ENCODE results near the gene TEX36.

Gene TEX36

GRCh38 chr10:125609859-125610258 is 73.1 kb downstream of the TEX36 start:
- H3K79me2 ChIP-seq = no peaks in the 10 kb centered on the region
- no peak for TF ChIP-seq CTCF (IDR thresholded peaks at IDR 0.05)
- H3K4me1 ChIP-seq = no peaks in the 10 kb centered on the region

GRCh38 chr10:125608474-125608873 is 74.5 kb downstream of the TEX36 start:
- no peak overlapping the region for H2AFZ ChIP-seq
- H3K9ac ChIP-seq = no peak overlapping the region
- no peaks in the 10 kb centered on the region for H3K27me3 ChIP-seq (ENCODE audit: control insufficient read depth, insufficient read depth, low read length)
- TF ChIP-seq CTCF (IDR thresholded peaks at IDR 0.05) = no peak
- no peak overlapping the region for H3K27ac ChIP-seq
- no peak overlapping the region for H3K4me2 ChIP-seq (ENCODE audit: low read length)
- no peaks in the 10 kb centered on the region for H3K9me3 ChIP-seq (ENCODE audit: control insufficient read depth, low read length)
- H3K4me3 ChIP-seq (ENCODE audit: low read depth, low read length) = no peak overlapping the region
- H3K4me1 ChIP-seq = no peaks in the 10 kb centered on the region
- no peaks in the 10 kb centered on the region for H3K79me2 ChIP-seq
- H3K36me3 ChIP-seq (ENCODE audit: control insufficient read depth, insufficient read depth, low read length) = no peaks in the 10 kb centered on the region

More at GRCh38 chr10:125609859-125610258, 73.1 kb downstream of the TEX36 start:
- Histone ChIP-seq H3K4me2 (ENCODE audit: low read length) (no peak overlapping the region), H3K36me3 (ENCODE audit: control insufficient read depth, insufficient read depth, low read length) (no peaks in the 10 kb centered on the region), H3K9me3 (ENCODE audit: control insufficient read depth, low read length) (no peaks in the 10 kb centered on the region), H3K27ac (no peak overlapping the region), H3K27me3 (ENCODE audit: control insufficient read depth, insufficient read depth, low read length) (no peaks in the 10 kb centered on the region), H3K9ac (no peak overlapping the region), H3K4me3 (ENCODE audit: low read depth, low read length) (no peak overlapping the region), H2AFZ (no peak overlapping the region)

GRCh38 chr10:125607689-125608290 is 75.2 kb downstream of the TEX36 start:
- H3K4me2 ChIP-seq (ENCODE audit: low read length) = no peak overlapping the region
- no peaks in the 10 kb centered on the region for H3K79me2 ChIP-seq

GRCh38 chr10:125606414-125607010 is 76.5 kb downstream of the TEX36 start:
- H3K4me3 ChIP-seq (ENCODE audit: low read depth, low read length) = no peak overlapping the region
- H3K9me3 ChIP-seq (ENCODE audit: control insufficient read depth, low read length) = no peaks in the 10 kb centered on the region
- H3K27ac ChIP-seq = no peak overlapping the region
- H3K4me2 ChIP-seq (ENCODE audit: low read length) = no peak overlapping the region
- TF ChIP-seq CTCF (IDR thresholded peaks at IDR 0.05) = no peak
- no peak overlapping the region for H3K9ac ChIP-seq
- H3K27me3 ChIP-seq (ENCODE audit: control insufficient read depth, insufficient read depth, low read length) = no peaks in the 10 kb centered on the region
- no peaks in the 10 kb centered on the region for H3K4me1 ChIP-seq
- no peaks in the 10 kb centered on the region for H3K79me2 ChIP-seq
- H3K36me3 ChIP-seq (ENCODE audit: control insufficient read depth, insufficient read depth, low read length) = no peaks in the 10 kb centered on the region
- no peak overlapping the region for H2AFZ ChIP-seq

More at GRCh38 chr10:125607689-125608290, 75.2 kb downstream of the TEX36 start:
- Histone ChIP-seq H3K9me3 (ENCODE audit: control insufficient read depth, low read length) (no peaks in the 10 kb centered on the region), H2AFZ (no peak overlapping the region), H3K4me1 (no peaks in the 10 kb centered on the region), H3K9ac (no peak overlapping the region), H3K27ac (no peak overlapping the region), H3K27me3 (ENCODE audit: control insufficient read depth, insufficient read depth, low read length) (no peaks in the 10 kb centered on the region), H3K4me3 (ENCODE audit: low read depth, low read length) (no peak overlapping the region), H3K36me3 (ENCODE audit: control insufficient read depth, insufficient read depth, low read length) (no peaks in the 10 kb centered on the region)
- TF ChIP-seq CTCF (IDR thresholded peaks at IDR 0.05) = no peak
